Astrocyte of the cerebellum (primary cell): ENCODE measurements around the gene C22orf15.

Experiments
- DNase-seq: peaks from one replicate; pipeline ENCODE4 v3.0.0-alpha.2; 2011; ENCODE audit warnings: low read depth
- H3K4me3 ChIP-seq: 2 replicates; pipeline ENCODE4 v1.5.1; 2011; ENCODE audit warnings: mild to moderate bottlenecking, low read depth, low read length, moderate library complexity
- CTCF ChIP-seq: IDR thresholded peaks from 2 replicates; pipeline ENCODE4 v1.5.1; 2012; ENCODE audit warnings: low read length, low read depth, moderate library complexity, mild to moderate bottlenecking; ENCODE audit errors: missing control alignments
- in situ Hi-C: cut with HindIII; loops from 2 replicates; pipeline ENCODE4 v1.10.0; 2017; ENCODE audit warnings: low sequenced_read_pairs

The C22orf15 gene

GRCh38 chr22:23786752-23787599 is 24.2 kb downstream of the C22orf15 start, which contains the start of gene SMARCB1:
SMARCB1 (plus strand) TSS chr22:23786966; CDS start chr22:23787170, 204 bp downstream.
- in situ Hi-C loops, result no loop called here
- peak; percentile 78 for DNase-seq
- peak within 1 kb of the TSS; percentile 86 for H3K4me3 ChIP-seq
- TF ChIP-seq CTCF, result no peak

GRCh38 chr22:23787600-23787896 is 24.8 kb downstream of the C22orf15 start:
- TF ChIP-seq CTCF, result no peak
- no peak for DNase-seq
- in situ Hi-C loops, result no loop called here
- peak overlapping the region; percentile 86 for H3K4me3 ChIP-seq

GRCh38 chr22:23787910-23788309 is 25.1 kb downstream of the C22orf15 start:
- DNase-seq, result no peak
- no peak for TF ChIP-seq CTCF
- H3K4me3 ChIP-seq, result peak overlapping the region; percentile 86
- in situ Hi-C loops, result no loop called here

- DNase-seq, result no peak
- in situ Hi-C loops, result no loop called here
- no peak for TF ChIP-seq CTCF
- no peak overlapping the region for H3K4me3 ChIP-seq
These were observed 26.3 kb downstream of the C22orf15 start for GRCh38 chr22:23789121-23789520.

GRCh38 chr22:23789638-23790037 is 26.8 kb downstream of the C22orf15 start:
- H3K4me3 ChIP-seq, result no peak overlapping the region
- no peak for DNase-seq
- in situ Hi-C loops, result no loop called here
- no peak for TF ChIP-seq CTCF

GRCh38 chr22:23790819-23791737 is 28.3 kb downstream of the C22orf15 start:
- H3K4me3 ChIP-seq, result no peak overlapping the region
- in situ Hi-C loops, result no loop called here
- DNase-seq, result no peak
- TF ChIP-seq CTCF, result no peak
